A673 (cell line): Measurements from ENCODE around the gene KRT76. TPM values are rescaled to one million over a fixed set of nuclear protein-coding genes. Genes with fewer than 3 reads are reported as not detected.

Experiments used
- BruUV-seq: library from RNA; stranded (reverse); fragments of 400-500 nt; replicated peaks from 2 replicates; lab custom pipeline; 2021; lab: Mats Ljungman, UMichigan
- CTCF ChIA-PET: fragments of 300-600 bp; sonication (Branson Sonifier 250); formaldehyde crosslinking; loops from one replicate; lab custom pipeline; 2022; ENCODE audit warnings: antibody characterized with exemption; lab: Charles Lee
- POLR2A ChIA-PET: fragments of 300-600 bp; sonication (Branson Sonifier 250); formaldehyde crosslinking; loops from one replicate; lab custom pipeline; 2022; ENCODE audit warnings: antibody characterized with exemption; ENCODE audit not compliant: low non-redundant PET; lab: Charles Lee
- DNase-seq: peaks from one replicate; pipeline ENCODE4 v3.0.0-alpha.2; 2015; ENCODE audit warnings: low spot score
- H3K27ac ChIP-seq: fragments of 200-600 bp; sonication (generic); 2 replicates; pipeline ENCODE4 v1.5.1; 2016; ENCODE audit warnings: mixed run types, low read depth, mild to moderate bottlenecking, mixed read lengths, antibody characterized with exemption, low read length; ENCODE audit not compliant: poor library complexity, severe bottlenecking
- H3K27me3 ChIP-seq: fragments of 200-600 bp; sonication (generic); replicated peaks from 2 replicates; pipeline ENCODE4 v1.6.1; 2017; ENCODE audit warnings: mixed run types, low read depth, mild to moderate bottlenecking, mixed read lengths, antibody characterized with exemption, low read length; ENCODE audit not compliant: insufficient read depth, poor library complexity
- H3K36me3 ChIP-seq: fragments of 200-600 bp; sonication (generic); 2 replicates; pipeline ENCODE4 v1.6.1; 2016; ENCODE audit warnings: mixed run types, mild to moderate bottlenecking, mixed read lengths, antibody characterized with exemption, low read length; ENCODE audit not compliant: insufficient read depth, poor library complexity, severe bottlenecking
- H3K4me1 ChIP-seq: fragments of 200-600 bp; sonication (generic); 2 replicates; pipeline ENCODE4 v1.6.1; 2017; ENCODE audit warnings: mixed run types, mild to moderate bottlenecking, mixed read lengths, antibody characterized with exemption, low read length; ENCODE audit not compliant: insufficient read depth, poor library complexity, severe bottlenecking
- H3K4me3 ChIP-seq: fragments of 200-600 bp; sonication (generic); 2 replicates; pipeline ENCODE4 v1.5.1; 2016; ENCODE audit warnings: low read depth, mixed run types, mild to moderate bottlenecking, mixed read lengths, low read length; ENCODE audit not compliant: poor library complexity, severe bottlenecking
- H3K9me3 ChIP-seq: fragments of 200-600 bp; sonication (generic); 2 replicates; pipeline ENCODE4 v1.6.1; 2016; ENCODE audit warnings: mixed run types, low read depth, mild to moderate bottlenecking, mixed read lengths, antibody characterized with exemption, low read length; ENCODE audit not compliant: poor library complexity, severe bottlenecking
- EZH2 ChIP-seq: fragments of 200-600 bp; sonication (generic); IDR thresholded peaks from 2 replicates; pipeline ENCODE4 v1.6.1; 2017; ENCODE audit warnings: borderline replicate concordance, low read depth, mild to moderate bottlenecking, mixed read lengths, antibody characterized with exemption, low read length; ENCODE audit not compliant: poor library complexity, severe bottlenecking
- intact Hi-C: fragments of 100-400 bp; cut with micrococcal nuclease; formaldehyde crosslinking; loops from one replicate; pipeline ENCODE4 v1.10.0; 2022; ENCODE audit not compliant: unreplicated experiment
- total RNA-seq: library from RNA; stranded (reverse); gene quantifications from 2 replicates; pipeline ENCODE4 v1.2.3, GENCODE V29; 2021
- TF ChIP-seq, protein P1 (sequence below): fragments of 300-800, 200-600 bp; sonication (generic); conservative IDR thresholded peaks from 2 replicates; pipeline ENCODE4 v1.5.1; 2017; ENCODE audit warnings: low read depth, mild to moderate bottlenecking, antibody characterized with exemption, low read length, moderate library complexity, mixed read lengths

Gene KRT76
- total RNA-seq, 1 experiment from 2014 or later, result not detected

DNA sequence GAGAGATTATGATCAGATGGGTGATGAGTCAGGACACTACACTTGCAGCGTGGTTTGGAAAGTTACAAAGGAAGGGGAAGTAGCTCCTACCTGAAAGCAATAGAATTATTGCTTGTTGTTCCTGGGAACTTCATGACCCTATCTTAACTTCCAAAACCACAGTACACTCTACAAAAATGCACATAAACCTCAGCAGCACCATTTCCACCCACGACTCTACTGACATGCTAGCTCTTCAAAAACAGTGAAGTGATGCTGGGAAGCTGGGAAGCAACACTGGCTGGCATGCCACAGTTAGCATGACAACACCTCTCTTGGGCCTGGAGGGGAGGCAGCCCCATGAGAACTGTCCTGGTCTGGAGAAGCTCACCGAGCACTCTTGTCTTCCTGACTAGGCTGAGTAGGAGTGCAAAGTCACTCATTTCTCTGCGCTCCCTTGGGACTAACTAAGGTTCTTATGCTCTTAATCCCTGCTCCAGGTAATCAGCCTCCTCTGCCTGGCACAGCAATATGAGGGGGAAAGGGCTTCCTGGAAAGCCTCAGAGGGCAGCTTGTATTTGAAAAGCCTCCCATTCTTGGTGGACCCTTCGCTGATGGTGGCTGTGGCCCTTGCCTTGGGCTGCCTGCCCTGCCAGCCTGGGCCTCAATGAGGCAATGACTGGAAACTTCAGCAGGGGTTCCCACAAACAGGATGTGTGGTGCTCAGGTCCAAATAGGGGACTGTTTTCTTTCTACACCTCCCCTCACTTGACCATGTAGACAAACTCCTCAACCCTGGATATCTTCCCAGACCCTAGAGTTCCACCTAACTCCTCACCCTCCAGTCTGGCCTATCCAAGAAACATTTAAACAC lies 17.6 kb upstream of the KRT76 start:
- Histone ChIP-seq H3K4me1 (no peaks in the 10 kb centered on the region), H3K27ac (no peak overlapping the region), H3K36me3 (no peaks in the 10 kb centered on the region), H3K4me3 (no peak overlapping the region), H3K27me3 (no peaks in the 10 kb centered on the region), H3K9me3 (no peaks in the 10 kb centered on the region)
- BruUV-seq, result no TSS peak
- ChIA-PET POLR2A (no interaction called here), CTCF (no interaction called here)
- intact Hi-C loops, result no loop called here
- no peak for DNase-seq
- TF ChIP-seq, protein P1, sequence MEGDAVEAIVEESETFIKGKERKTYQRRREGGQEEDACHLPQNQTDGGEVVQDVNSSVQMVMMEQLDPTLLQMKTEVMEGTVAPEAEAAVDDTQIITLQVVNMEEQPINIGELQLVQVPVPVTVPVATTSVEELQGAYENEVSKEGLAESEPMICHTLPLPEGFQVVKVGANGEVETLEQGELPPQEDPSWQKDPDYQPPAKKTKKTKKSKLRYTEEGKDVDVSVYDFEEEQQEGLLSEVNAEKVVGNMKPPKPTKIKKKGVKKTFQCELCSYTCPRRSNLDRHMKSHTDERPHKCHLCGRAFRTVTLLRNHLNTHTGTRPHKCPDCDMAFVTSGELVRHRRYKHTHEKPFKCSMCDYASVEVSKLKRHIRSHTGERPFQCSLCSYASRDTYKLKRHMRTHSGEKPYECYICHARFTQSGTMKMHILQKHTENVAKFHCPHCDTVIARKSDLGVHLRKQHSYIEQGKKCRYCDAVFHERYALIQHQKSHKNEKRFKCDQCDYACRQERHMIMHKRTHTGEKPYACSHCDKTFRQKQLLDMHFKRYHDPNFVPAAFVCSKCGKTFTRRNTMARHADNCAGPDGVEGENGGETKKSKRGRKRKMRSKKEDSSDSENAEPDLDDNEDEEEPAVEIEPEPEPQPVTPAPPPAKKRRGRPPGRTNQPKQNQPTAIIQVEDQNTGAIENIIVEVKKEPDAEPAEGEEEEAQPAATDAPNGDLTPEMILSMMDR, result no peak
- TF ChIP-seq EZH2, result no peak

DNA sequence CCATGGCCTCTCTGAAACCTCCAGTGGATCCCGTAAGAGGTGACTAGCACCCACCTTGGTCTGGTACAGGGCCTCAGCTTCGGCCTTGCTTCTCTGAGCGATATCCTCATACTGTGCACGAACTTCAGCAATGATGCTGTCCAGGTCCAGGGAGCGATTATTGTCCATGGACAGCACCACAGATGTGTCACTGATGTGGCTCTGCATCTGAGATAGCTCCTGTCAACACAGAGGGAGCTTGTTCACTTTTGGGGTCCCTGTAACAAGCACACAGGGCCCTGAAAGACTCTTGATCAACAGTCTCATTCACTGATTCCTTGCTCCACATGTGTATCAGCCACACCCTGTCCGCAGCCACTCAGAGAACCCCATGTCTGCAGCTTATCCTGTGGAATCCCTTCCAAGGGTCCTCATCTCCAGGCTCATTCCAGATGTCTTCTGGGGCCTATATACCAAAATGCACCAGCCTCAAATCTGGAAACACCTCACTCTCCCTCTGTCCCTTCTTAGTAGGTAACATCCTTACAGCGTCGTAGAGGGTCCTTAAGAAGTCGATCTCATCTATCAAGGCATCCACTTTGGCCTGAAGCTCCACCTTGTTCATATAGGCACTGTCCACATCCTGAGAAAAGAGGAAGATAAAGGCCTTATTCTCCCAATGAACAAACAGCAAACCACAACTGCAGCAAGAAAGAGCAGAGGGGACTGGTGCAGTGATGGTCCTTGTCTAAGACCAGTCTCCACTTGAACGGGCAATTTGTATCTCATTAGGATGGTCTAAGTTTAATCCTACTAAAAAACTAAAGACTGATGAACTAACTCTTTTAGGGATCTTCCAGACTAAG lies 15.3 kb upstream of the KRT76 start:
- Histone ChIP-seq H3K4me3 (no peak overlapping the region), H3K4me1 (no peaks in the 10 kb centered on the region), H3K9me3 (no peaks in the 10 kb centered on the region), H3K36me3 (no peaks in the 10 kb centered on the region), H3K27me3 (no peaks in the 10 kb centered on the region), H3K27ac (no peak overlapping the region)
- CTCF ChIA-PET, result no interaction called here
- POLR2A ChIA-PET, result no interaction called here
- TF ChIP-seq, protein P1, result no peak
- no peak for TF ChIP-seq EZH2
- DNase-seq, result no peak
- intact Hi-C loops, result no loop called here
- no TSS peak for BruUV-seq

DNA sequence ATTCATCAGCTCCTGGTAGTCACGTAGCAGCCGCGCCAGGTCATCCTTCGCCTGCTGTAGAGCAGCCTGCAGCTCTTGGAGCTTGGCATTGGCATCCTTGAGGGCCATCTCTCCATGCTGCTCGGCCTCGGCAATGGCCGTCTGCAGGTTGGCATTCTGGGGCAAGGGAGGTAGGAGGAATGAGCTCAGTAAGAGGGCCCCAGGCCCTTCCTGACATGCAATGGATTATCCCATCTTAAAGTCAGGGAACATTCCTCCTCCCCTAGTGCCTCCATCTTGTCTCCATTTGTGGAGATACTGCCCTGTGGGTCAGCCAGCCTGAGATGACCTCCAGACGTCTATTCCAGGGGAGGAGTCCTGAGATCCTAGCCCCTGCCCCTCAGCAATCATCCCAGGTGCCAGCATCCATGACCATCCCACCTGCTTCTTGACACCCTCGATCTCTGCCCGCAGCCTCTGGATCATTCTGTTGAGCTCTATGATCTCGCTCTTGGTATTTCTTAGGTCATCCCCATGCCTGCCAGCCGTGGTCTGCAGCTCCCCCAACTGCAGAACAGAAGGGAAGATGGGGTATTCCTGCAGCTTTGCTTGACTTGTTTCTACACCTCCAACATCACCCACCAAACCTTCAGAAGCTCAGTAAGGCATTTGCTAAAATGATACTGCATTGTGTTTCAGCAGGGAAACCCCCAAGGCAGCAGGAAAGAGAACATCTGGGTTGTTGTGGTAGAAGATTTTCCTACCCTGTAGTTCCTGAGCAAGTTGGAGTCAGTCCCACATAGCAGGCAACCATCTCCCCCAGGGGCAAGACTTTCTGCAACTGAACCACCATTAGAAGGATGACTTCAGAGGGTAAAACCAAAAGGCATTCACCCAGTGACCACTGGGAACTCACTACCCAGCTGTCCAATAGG lies 14.4 kb upstream of the KRT76 start:
- CTCF ChIA-PET, result no interaction called here
- Histone ChIP-seq H3K36me3 (no peaks in the 10 kb centered on the region), H3K4me1 (no peaks in the 10 kb centered on the region), H3K4me3 (no peak overlapping the region), H3K27ac (no peak overlapping the region), H3K9me3 (no peaks in the 10 kb centered on the region), H3K27me3 (no peaks in the 10 kb centered on the region)
- no peak for DNase-seq
- intact Hi-C loops, result no loop called here
- TF ChIP-seq, protein P1, result no peak
- TF ChIP-seq EZH2, result no peak
- POLR2A ChIA-PET, result no interaction called here
- BruUV-seq, result no TSS peak
